Small intestine (tissue), 16 donors: ENCODE measurements around the gene CFAP97D2. TPM values are rescaled to one million over a fixed set of nuclear protein-coding genes. Genes with fewer than 3 reads are reported as not detected.
"Not testable (repeated sequence)": the region's sequence is repeated elsewhere in the genome, so short reads cannot be mapped to it uniquely, and the experiment has no call there.

Experiments
- DNase-seq, 2 donors: peaks; one replicate each; pipeline versions ENCODE4 v3.0.0 to v3.0.0-alpha.2; 2013
- FAIRE-seq: peaks from 2 replicates; lab custom pipeline; 2012; peaks lifted over from hg19 to GRCh38; lab: Jason Lieb, UNC
- H3K27ac ChIP-seq, 3 donors: one replicate each; pipeline ENCODE4 v1.5.1; 2013; ENCODE audit warnings: low read length in 2 of 3, mild to moderate bottlenecking in 2 of 3, control low read depth in 1 of 3, inconsistent platforms in 1 of 3, low read depth in 1 of 3, moderate library complexity in 1 of 3
- H3K27me3 ChIP-seq, 3 donors: one replicate each; pipeline ENCODE4 v1.6.1; 2013; ENCODE audit warnings: low read length in 3 of 3, inconsistent platforms in 1 of 3; ENCODE audit not compliant: control insufficient read depth in 3 of 3, insufficient read depth in 3 of 3
- H3K36me3 ChIP-seq, 3 donors: one replicate each; pipeline ENCODE4 v1.6.1; 2013; ENCODE audit warnings: low read length in 3 of 3, inconsistent platforms in 1 of 3, low read depth in 1 of 3, mild to moderate bottlenecking in 1 of 3, moderate library complexity in 1 of 3; ENCODE audit not compliant: control insufficient read depth in 3 of 3, insufficient read depth in 2 of 3
- H3K4me1 ChIP-seq, 3 donors: one replicate each; pipeline ENCODE4 v1.6.1; 2013; ENCODE audit warnings: low read length in 2 of 3, inconsistent platforms in 1 of 3, low read depth in 1 of 3, mild to moderate bottlenecking in 1 of 3, moderate library complexity in 1 of 3; ENCODE audit not compliant: control insufficient read depth in 3 of 3, insufficient read depth in 2 of 3
- H3K4me3 ChIP-seq, 3 donors: one replicate each; pipeline ENCODE4 v1.5.1; 2013; ENCODE audit warnings: low read length in 3 of 3, control low read depth in 1 of 3, inconsistent platforms in 1 of 3, low read depth in 1 of 3, mild to moderate bottlenecking in 1 of 3, moderate library complexity in 1 of 3
- H3K9me3 ChIP-seq, 2 donors: one replicate each; pipeline ENCODE4 v1.6.1; 2013; ENCODE audit warnings: low read depth in 1 of 2, low read length in 1 of 2; ENCODE audit not compliant: control insufficient read depth in 2 of 2, insufficient read depth in 1 of 2
- WGBS, 3 donors: extraction: QIAGEN DNeasy Blood & Tissue Kit; methylation state at CpG; one replicate each; pipeline ENCODE4 v1.1.7; 2013; 5-methylcytosine and 5-hydroxymethylcytosine counted together
- long read RNA-seq, 10 donors: transcript quantifications; one replicate each; lab custom pipeline, GENCODE V29; 2026
- polyA plus RNA-seq, 4 donors: library from polyadenylated mRNA; stranded (reverse) in 3 of 4; unstranded in 1 of 4; fragments of 200-250 nt in 3 of 4; fragments of 120-200 nt in 1 of 4; gene quantifications; one replicate each; pipeline versions ENCODE4 v1.2.1 to v1.2.3, GENCODE V29; 2013
- donor health status: healthy with polysubstance abuse.
- donor health status: control.
- donor health status: control.
- donor health status: Bipolar disorder and iron deficiency.
- donor health status: healthy.

Gene CFAP97D2
- polyA plus RNA-seq, result not detected
- long read RNA-seq, donor 1, result 0 reads
- long read RNA-seq, donor 2, result 0 reads
- long read RNA-seq, donor 3, result 0 reads
- long read RNA-seq, donor 4, result 0 reads
- long read RNA-seq, donor 5, result 0 reads
- long read RNA-seq, donor 6, result 0 reads
- long read RNA-seq, donor 7, result 0 reads
- long read RNA-seq, donor 8, result 0 reads
- long read RNA-seq, donor 9, result 0 reads
- long read RNA-seq, donor 10, result 0 reads

DNA sequence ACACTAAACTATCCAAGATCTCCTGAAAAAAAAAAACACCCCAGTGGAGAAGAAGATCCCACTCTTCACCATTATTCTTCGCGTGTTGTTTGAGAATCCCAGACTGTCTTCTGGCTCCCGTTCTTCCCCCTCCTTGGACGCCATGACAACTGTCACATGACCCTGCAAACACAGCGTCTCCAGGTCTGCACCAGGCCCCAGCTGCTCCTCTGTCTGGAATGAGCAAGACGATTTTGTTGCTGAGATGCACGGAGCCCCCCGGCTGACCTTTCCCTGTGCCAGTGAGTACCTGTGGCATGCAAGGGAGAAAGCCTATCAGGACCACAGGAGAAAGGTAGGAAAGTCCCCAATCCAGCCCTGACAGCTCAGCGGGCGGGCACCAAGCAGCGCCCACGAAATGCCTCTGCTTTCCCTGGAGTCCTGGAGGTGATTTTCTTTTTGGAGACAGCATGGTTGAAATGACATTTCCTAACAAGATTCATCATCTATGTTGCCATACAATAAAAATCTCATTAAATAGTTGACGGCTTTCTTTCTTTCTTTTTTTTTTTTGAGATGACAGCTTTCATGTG, at the start of gene CFAP97D2:
Gene CFAP97D2 (plus strand): TSS at position 171 of the 572 bp plus-strand sequence. CDS start 74 bp downstream, at position 245.
- DNase-seq, result no peak
- H3K9me3 ChIP-seq, result peaks cover 0 to 10% of the 10 kb centered on the region in 2 donors
- H3K36me3 ChIP-seq, result no peaks in the 10 kb centered on the region
- WGBS, 3 donors, result 52 to 62% (median 55%) methylated on average over 13 of the region's 13 CpGs
- no peak for FAIRE-seq
- H3K4me1 ChIP-seq, result no peaks in the 10 kb centered on the region
- H3K27me3 ChIP-seq, result no peaks in the 10 kb centered on the region
- no peak within 1 kb of the TSS for H3K27ac ChIP-seq
- no peak within 1 kb of the TSS for H3K4me3 ChIP-seq

DNA sequence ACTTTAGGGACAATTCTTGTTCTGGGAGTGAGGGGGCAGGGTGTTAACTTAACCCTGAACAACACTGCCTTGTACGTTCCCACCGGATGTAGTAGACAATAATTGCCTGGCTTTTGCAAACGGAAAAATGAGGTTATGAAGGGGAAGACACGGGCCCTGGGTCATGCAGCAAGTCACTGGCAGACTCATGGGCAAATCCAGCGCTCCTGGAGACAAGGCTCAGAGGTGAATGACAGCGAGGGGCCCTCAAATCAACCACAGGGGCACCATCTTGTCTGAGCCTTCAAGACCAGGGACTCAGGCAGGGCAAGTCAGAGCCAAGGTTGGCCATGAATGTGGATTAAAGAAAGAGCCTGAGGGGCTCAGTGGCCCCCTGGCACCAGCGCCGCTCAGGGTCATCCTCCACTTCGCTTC, 49.4 kb upstream of the CFAP97D2 start:
- FAIRE-seq (no peak), DNase-seq (no peak)
- Histone ChIP-seq H3K36me3 (peaks cover 0 to 20% (median 0%) of the 10 kb centered on the region in 3 donors), H3K27ac (peak overlapping the region in 2 of 3 donors; percentile 79 to 89), H3K9me3 (no peaks in the 10 kb centered on the region), H3K4me1 (peaks cover 0 to 42% (median 6%) of the 10 kb centered on the region in 3 donors), H3K27me3 (peaks cover 0 to 3% (median 0%) of the 10 kb centered on the region in 3 donors), H3K4me3 (no peak overlapping the region)
- WGBS, 3 donors, result 65 to 71% (median 69%) methylated on average over 9 of the region's 9 CpGs

DNA sequence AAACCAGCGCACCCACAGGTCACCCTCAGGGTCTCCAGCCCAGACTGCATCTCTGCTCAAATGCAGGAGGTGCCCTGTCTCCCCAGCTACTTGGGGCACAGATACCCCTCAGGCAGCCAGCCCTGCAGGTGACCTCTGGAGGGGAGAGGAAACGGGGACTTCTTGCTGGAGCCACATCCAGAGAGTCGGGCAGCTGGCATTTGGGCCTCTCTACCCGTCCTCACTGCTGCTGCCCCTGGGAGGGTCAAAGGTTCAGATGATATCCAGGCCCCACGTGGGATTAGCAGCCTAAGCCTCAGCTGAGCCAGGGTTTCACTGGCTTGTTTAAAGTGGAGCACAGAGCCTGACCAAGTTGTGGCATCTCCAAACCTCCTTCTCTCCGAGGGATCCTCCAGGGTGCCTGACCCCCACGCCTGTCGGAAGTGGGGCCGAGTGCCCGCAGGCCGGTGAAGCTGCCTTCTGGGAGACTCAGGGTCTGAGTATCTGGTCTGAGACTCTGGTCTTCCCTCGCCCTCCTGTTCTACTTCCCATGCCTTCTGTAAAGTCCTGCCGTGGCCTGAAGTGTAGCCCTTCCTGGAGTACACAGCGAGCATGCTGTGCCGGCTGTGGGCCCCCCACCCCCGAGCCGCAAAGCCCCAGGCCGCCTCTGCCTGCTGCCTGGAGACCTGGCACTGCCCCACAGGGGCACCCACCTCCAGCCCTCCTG, 48.8 kb upstream of the CFAP97D2 start:
- H3K27me3 ChIP-seq, result peaks cover 0 to 3% (median 0%) of the 10 kb centered on the region in 3 donors
- H3K9me3 ChIP-seq, result no peaks in the 10 kb centered on the region
- WGBS, 3 donors, result 51 to 62% (median 57%) methylated on average over 18 of the region's 18 CpGs
- H3K27ac ChIP-seq, result peak overlapping the region; percentile 38 to 89 (median 79)
- no peak for DNase-seq
- peaks cover 0 to 37% (median 6%) of the 10 kb centered on the region in 3 donors for H3K4me1 ChIP-seq
- no peak for FAIRE-seq
- peak overlapping the region in 2 of 3 donors; percentile 58 to 75 for H3K4me3 ChIP-seq
- peaks cover 0 to 18% (median 0%) of the 10 kb centered on the region in 3 donors for H3K36me3 ChIP-seq

DNA sequence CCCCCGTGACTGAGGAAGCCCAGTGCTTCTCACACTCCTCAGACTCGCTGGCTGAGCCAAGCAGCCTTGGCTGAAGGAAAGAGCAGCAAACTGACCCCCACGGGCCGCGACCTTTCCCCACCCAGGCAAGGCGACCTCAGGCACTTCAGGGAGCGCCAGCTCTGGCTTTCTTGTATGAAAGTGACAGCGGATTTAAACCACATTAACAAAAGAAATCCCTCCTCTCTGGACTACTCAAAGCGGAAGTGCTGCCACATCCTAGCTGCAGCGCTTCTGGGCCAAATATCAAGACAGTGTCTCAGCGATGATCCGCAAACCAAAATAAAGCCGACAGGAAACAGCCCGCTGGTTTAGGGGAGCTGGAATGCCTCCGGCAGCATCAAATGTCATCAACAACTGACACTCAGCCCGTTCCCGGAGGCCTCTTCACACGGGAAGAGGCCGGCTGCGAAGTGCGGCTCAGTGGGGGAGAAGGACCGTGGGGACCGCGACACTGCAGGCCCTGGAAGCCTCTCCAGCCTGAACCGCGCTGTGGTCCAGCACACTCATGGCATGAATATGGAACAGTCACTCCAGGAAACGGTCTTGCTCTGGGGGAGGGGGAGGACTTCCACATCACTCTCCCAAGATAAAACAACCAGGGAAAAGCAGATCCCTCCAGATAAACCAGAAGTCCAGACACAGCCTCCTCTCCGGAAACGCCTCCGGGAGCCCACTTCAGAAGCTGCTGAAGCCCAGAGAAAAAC, 48.0 kb upstream of the CFAP97D2 start:
- 13 to 34% (median 27%) methylated on average over 29 to 30 of the region's 30 CpGs for WGBS, 3 donors
- Histone ChIP-seq H3K36me3 (peaks cover 0 to 15% (median 0%) of the 10 kb centered on the region in 3 donors), H3K4me1 (peaks cover 0 to 33% (median 6%) of the 10 kb centered on the region in 3 donors), H3K9me3 (no peaks in the 10 kb centered on the region), H3K27me3 (peaks cover 0 to 3% (median 0%) of the 10 kb centered on the region in 3 donors), H3K27ac (peak overlapping the region; percentile 38 to 89 (median 79)), H3K4me3 (peak overlapping the region; percentile 58 to 75 (median 66))
- DNase-seq, result peak in 1 of 2 donors; percentile 46
- FAIRE-seq, result no peak

DNA sequence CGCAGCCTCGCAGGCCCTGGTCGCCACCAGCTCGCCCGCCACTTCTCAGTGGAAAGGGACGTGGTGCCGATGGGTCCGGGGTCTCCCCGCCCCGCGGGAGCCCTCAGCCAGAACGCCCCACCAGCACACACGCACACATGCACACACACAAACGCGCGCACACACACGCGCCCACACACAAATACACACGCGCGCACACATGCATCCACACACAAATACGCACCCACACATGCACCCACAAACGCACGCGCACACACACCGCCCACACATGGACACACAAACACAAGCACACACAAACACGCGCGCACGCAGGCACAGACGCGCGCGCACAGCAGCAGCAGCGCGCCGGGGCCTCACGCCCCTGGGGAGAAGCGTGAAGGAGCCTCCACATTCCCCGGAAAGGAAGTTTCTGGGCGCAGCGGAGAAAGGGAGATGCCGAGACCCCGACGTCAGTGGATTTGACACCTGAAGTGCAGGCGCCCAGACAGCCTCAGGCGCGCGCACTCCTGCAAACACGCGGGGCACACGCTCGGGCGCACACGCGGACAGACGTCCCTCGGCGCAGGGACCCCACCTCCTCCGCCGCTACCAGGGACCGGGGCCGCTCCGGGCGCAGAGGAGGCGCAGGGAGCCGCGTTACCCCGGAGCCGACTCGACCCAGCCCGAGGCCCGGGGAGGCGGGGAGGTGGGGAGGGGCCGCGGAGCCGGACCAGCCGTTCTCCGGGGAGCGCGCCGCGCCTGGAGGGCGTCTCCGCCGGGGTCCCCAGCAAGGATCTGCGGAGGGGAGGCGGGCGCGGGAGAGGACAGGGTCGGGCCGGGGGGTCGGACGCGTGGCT, 47.3 kb upstream of the CFAP97D2 start:
- peak in 1 of 2 donors; percentile 64 for DNase-seq

DNA sequence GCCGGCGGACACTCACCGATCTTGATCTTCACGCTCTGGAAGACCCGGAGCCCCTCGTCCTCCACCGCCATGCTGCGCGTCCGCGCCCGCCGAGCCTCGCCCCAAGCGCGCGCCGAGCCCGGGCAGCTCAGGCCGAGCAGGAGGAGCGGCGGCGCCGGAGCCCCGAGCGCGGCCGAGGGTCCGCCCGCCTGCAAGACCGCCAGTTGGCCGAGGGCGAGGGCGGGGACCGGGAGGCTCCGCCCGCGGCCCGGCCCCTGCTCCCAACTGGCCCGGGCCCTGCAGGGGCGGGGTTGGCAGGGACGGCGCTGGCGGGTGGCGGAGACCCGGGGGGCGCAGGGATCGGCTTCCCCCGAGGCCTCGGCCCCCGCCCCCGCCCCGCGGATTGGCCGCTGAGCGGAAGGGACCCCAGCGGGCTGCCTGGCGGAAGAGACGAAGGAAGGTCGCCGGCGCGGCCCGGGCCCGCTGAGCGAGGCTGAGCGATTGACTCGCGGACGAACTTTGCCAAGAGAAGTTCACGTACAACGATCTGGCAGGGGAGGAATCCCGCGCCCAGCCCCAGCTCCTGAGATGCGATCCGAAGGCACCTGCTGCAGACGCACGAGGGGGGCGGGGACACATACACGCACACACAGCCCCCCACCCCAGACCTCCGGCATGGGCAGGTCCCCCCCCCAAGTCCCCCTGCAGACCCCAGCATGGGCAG, 46.5 kb upstream of the CFAP97D2 start, which contains the start of gene RASA3:
Gene RASA3 (minus strand): TSS at position 205 of the 703 bp plus-strand sequence. CDS start 134 bp downstream, at position 71.
- peak within 1 kb of the TSS; percentile 58 to 75 (median 66) for H3K4me3 ChIP-seq
- 0 to 2% (median 0%) methylated on average over 48 to 81 of the region's 81 CpGs for WGBS, 3 donors
- H3K36me3 ChIP-seq, result peaks cover 0 to 8% (median 0%) of the 10 kb centered on the region in 3 donors
- FAIRE-seq (no peak), DNase-seq (peak; percentile 61 to 84)
- peak within 1 kb of the TSS; percentile 17 to 89 (median 79) for H3K27ac ChIP-seq
- peaks cover 0 to 3% (median 0%) of the 10 kb centered on the region in 3 donors for H3K27me3 ChIP-seq
- H3K4me1 ChIP-seq, result peaks cover 0 to 33% (median 6%) of the 10 kb centered on the region in 3 donors
- H3K9me3 ChIP-seq, result no peaks in the 10 kb centered on the region

More for the DNA sequence above, 47.3 kb upstream of the CFAP97D2 start:
- no peaks in the 10 kb centered on the region for H3K9me3 ChIP-seq
- 1% methylated on average over 74 to 95 of the region's 95 CpGs for WGBS, 3 donors
- peaks cover 0 to 33% (median 6%) of the 10 kb centered on the region in 3 donors for H3K4me1 ChIP-seq
- H3K4me3 ChIP-seq, result peak overlapping the region; percentile 58 to 75 (median 66)
- peaks cover 0 to 15% (median 0%) of the 10 kb centered on the region in 3 donors for H3K36me3 ChIP-seq
- H3K27me3 ChIP-seq, result peaks cover 0 to 3% (median 0%) of the 10 kb centered on the region in 3 donors
- peak overlapping the region; percentile 17 to 89 (median 79) for H3K27ac ChIP-seq
- no peak for FAIRE-seq

DNA sequence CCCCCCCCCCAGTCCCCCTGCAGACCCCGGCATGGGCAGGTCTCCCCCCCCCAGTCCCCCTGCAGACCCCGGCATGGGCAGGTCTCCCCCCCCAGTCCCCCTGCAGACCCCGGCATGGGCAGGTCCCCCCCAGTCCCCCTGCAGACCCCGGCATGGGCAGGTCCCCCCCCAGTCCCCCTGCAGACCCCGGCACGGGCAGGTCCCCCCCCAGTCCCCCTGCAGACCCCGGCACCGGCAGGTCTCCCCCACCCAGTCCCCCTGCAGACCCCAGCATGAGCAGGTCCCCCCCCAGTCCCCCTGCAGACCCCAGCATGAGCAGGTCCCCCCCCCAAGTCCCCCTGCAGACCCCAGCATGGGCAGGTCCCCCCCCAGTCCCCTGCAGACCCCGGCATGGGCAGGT, 45.9 kb upstream of the CFAP97D2 start:
- H3K9me3 ChIP-seq, H3K36me3 ChIP-seq, DNase-seq, H3K27me3 ChIP-seq, FAIRE-seq, H3K27ac ChIP-seq, H3K4me3 ChIP-seq: not testable (repeated sequence)
- 38 to 62% methylated on average over 3 to 7 of the region's 9 CpGs; no CpG with 5 or more reads in 1 of the 3 donors for WGBS, 3 donors
- H3K4me1 ChIP-seq, result peaks cover 0 to 29% (median 6%) of the 10 kb centered on the region in 3 donors
